NAMALWA (cell line): ENCODE measurements around the gene COL18A1.
"Not testable (repeated sequence)": the region's sequence is repeated elsewhere in the genome, so short reads cannot be mapped to it uniquely, and the experiment has no call there.

ENCODE experiments used
- DNase-seq: peaks from one replicate; pipeline ENCODE4 v3.0.0-alpha.2; 2015; ENCODE audit warnings: low spot score

The COL18A1 gene

GRCh38 chr21:45427331-45428271 is 22.6 kb downstream of the COL18A1 start:
- DNase-seq: no peak

GRCh38 chr21:45428534-45428933 is 23.6 kb downstream of the COL18A1 start:
- no peak for DNase-seq

GRCh38 chr21:45429221-45430175 is 24.5 kb downstream of the COL18A1 start:
- no peak for DNase-seq

- DNase-seq: no peak
These were observed 25.8 kb downstream of the COL18A1 start for GRCh38 chr21:45430521-45431501.

GRCh38 chr21:45431781-45432572 is 27.0 kb downstream of the COL18A1 start:
- no peak for DNase-seq

- no peak for DNase-seq
These were observed 27.8 kb downstream of the COL18A1 start for GRCh38 chr21:45432575-45433255.

- no peak for DNase-seq
These were observed 28.3 kb downstream of the COL18A1 start for GRCh38 chr21:45433301-45433700.

GRCh38 chr21:45433911-45434644 is 29.1 kb downstream of the COL18A1 start:
- DNase-seq: no peak

- no peak for DNase-seq
These were observed 29.8 kb downstream of the COL18A1 start for GRCh38 chr21:45434645-45435217.

GRCh38 chr21:45435405-45435981 is 30.5 kb downstream of the COL18A1 start:
- DNase-seq: no peak

GRCh38 chr21:45436351-45437065 is 31.5 kb downstream of the COL18A1 start:
- no peak for DNase-seq

GRCh38 chr21:45437844-45438243 is 32.9 kb downstream of the COL18A1 start:
- DNase-seq: not testable (repeated sequence)

- no peak for DNase-seq
These were observed 33.6 kb downstream of the COL18A1 start for GRCh38 chr21:45438391-45439145.

- DNase-seq: peak; percentile 74
These were observed 34.4 kb downstream of the COL18A1 start for GRCh38 chr21:45439161-45439872.

GRCh38 chr21:45439901-45440461 is 35.0 kb downstream of the COL18A1 start:
- no peak for DNase-seq

GRCh38 chr21:45440736-45441350 is 35.9 kb downstream of the COL18A1 start:
- DNase-seq: no peak
